GM12891 (cell line): ENCODE results near the gene GLDN.

Experiments
- PAX5 ChIP-seq: IDR thresholded peaks from 2 replicates; pipeline ENCODE4 v1.6.1; 2011; ENCODE audit warnings: low read length, moderate library complexity, mild to moderate bottlenecking; ENCODE audit not compliant: insufficient read depth, severe bottlenecking
- POLR2A ChIP-seq: IDR thresholded peaks from 2 replicates; pipeline ENCODE4 v1.6.1; 2011; ENCODE audit warnings: low read depth, low read length, control low read depth
- POLR2AphosphoS5 ChIP-seq: IDR thresholded peaks from 2 replicates; pipeline ENCODE4 v1.6.1; 2011; ENCODE audit warnings: low read depth, low read length, control low read depth

- TF ChIP-seq POLR2AphosphoS5 (no peak), PAX5 (no peak), POLR2A (no peak)
Observed at GRCh38 chr15:51327081-51327480, 14.4 kb upstream of the GLDN start.
